ENCODE measurements around the gene ALDH5A1.

- TF ChIP-seq SRF (IDR thresholded peaks at IDR 0.05; ENCODE audit: low read depth in 2 of 2, low read length in 2 of 2) (no peak), EGR1 (IDR thresholded peaks at IDR 0.05; ENCODE audit: borderline replicate concordance in 1 of 2, low read depth in 2 of 2, low read length in 2 of 2) (no peak), TCF12 (IDR thresholded peaks at IDR 0.05; ENCODE audit: low read depth, low read length) (no peak), BHLHE40 (IDR thresholded peaks at IDR 0.05; ENCODE audit: borderline replicate concordance in 1 of 2, low read depth in 2 of 2, low read length in 1 of 2) (no peak), SMAD1 (IDR thresholded peaks at IDR 0.05; ENCODE audit: low read depth, partially characterized antibody) (no peak), SMC3 (IDR thresholded peaks at IDR 0.05; ENCODE audit: borderline replicate concordance, low read length) (no peak)
- TF ChIP-seq, protein P1, sequence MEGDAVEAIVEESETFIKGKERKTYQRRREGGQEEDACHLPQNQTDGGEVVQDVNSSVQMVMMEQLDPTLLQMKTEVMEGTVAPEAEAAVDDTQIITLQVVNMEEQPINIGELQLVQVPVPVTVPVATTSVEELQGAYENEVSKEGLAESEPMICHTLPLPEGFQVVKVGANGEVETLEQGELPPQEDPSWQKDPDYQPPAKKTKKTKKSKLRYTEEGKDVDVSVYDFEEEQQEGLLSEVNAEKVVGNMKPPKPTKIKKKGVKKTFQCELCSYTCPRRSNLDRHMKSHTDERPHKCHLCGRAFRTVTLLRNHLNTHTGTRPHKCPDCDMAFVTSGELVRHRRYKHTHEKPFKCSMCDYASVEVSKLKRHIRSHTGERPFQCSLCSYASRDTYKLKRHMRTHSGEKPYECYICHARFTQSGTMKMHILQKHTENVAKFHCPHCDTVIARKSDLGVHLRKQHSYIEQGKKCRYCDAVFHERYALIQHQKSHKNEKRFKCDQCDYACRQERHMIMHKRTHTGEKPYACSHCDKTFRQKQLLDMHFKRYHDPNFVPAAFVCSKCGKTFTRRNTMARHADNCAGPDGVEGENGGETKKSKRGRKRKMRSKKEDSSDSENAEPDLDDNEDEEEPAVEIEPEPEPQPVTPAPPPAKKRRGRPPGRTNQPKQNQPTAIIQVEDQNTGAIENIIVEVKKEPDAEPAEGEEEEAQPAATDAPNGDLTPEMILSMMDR (IDR thresholded peaks at IDR 0.05 in 2 of 3, conservative IDR thresholded peaks at IDR 0.05 in 1 of 3; ENCODE audit: control insufficient read depth in 2 of 3, extremely low read depth in 1 of 3, insufficient read depth in 1 of 3, low read depth in 3 of 3, low read length in 3 of 3), result no peak
These were observed 18.1 kb upstream of the ALDH5A1 start for GRCh38 chr6:24476631-24477030.
